T-helper 17 cell (primary cell): Measurements from ENCODE around the gene TMEM266. TPM values are rescaled to one million over a fixed set of nuclear protein-coding genes. Genes with fewer than 3 reads are reported as not detected.
A peak's percentile ranks its signal among the peaks of the same experiment; 100 is the strongest.

Experiments used
- ATAC-seq: fragments of 150-1000 bp; cut with Tn5 transposase; 2 replicates; pipeline ENCODE4 v1.10.0; 2021; ENCODE audit warnings: mild to moderate bottlenecking, moderate library complexity
- DNase-seq, 3 donors: peaks; one replicate each; pipeline versions ENCODE4 v3.0.0 to v3.0.0-alpha.2; 2020 to 2021
- H3K9me3 ChIP-seq: one replicate; pipeline ENCODE4 v1.7.0; 2013; ENCODE audit warnings: low read length, mild to moderate bottlenecking; ENCODE audit not compliant: control insufficient read depth, poor library complexity, severe bottlenecking
- H3K27ac Mint-ChIP-seq: one replicate; pipeline ENCODE4 v1.8.0; 2022; ENCODE audit warnings: mild to moderate bottlenecking, moderate library complexity, mixed read lengths
- H3K27me3 Mint-ChIP-seq: one replicate; pipeline ENCODE4 v1.8.0; 2022; ENCODE audit warnings: mixed read lengths
- H3K36me3 Mint-ChIP-seq: one replicate; pipeline ENCODE4 v1.8.0; 2022; ENCODE audit warnings: low read depth, mixed read lengths
- H3K4me1 Mint-ChIP-seq: one replicate; pipeline ENCODE4 v1.8.0; 2022; ENCODE audit warnings: mild to moderate bottlenecking, mixed read lengths
- H3K4me3 Mint-ChIP-seq: one replicate; pipeline ENCODE4 v1.8.0; 2022; ENCODE audit warnings: mild to moderate bottlenecking, moderate library complexity, mixed read lengths
- total RNA-seq, 4 donors: library from RNA in 2 of 4; stranded (reverse) in 2 of 4; gene quantifications; one replicate each; pipeline ENCODE4 v1.2.3 and lab custom pipeline; 2022 to 2026

Gene TMEM266
- total RNA-seq, 2 donors from 2014 or later = not detected

DNA sequence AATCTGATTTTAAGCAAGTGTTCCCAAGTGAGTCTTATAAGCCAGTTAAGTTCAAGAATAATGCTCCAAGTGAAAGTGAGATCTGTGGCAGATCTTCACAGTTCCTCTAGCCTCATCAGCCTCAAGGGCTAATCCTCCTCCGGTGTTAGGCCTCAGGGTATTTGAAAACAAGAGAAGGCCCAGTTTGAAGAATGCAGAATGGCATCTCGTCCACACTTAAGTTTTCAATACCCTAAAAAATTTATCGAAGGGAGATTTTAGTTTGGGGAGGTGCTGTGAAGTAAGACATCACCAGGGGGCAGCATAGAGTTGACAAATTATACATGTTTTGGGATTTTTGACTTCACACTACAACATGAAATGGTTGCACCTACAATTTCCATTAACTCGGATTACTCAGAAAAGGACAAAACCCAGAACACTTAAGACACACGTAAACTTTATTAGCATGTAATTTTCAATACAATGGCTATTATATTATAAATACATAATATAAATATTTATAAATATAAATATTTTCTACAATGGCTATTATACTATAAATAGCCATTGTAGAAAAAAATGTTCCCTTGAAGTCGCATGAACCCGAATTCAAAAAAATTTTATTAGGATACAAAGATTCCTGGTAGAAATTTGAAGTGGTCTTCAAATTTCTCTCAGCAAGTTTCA lies 2.3 kb upstream of the TMEM266 start:
- Mint-ChIP-seq H3K36me3 (no peaks in the 10 kb centered on the region), H3K4me3 (no peak overlapping the region), H3K4me1 (peaks cover 19% of the 10 kb centered on the region), H3K27ac (peak overlapping the region; percentile 11), H3K27me3 (peaks cover 48% of the 10 kb centered on the region)
- H3K9me3 ChIP-seq = peaks cover 4% of the 10 kb centered on the region
- peak; percentile 29 for ATAC-seq
- peak in 1 of 3 donors; percentile 23 for DNase-seq

- H3K9me3 ChIP-seq = peaks cover 4% of the 10 kb centered on the region
- DNase-seq = no peak
- ATAC-seq = no peak
- Mint-ChIP-seq H3K36me3 (peaks cover 2% of the 10 kb centered on the region), H3K27me3 (peaks cover 54% of the 10 kb centered on the region), H3K4me1 (peaks cover 20% of the 10 kb centered on the region), H3K27ac (peak overlapping the region; percentile 24), H3K4me3 (peak overlapping the region; percentile 89)
Measured at GRCh38 chr15:76058714-76059319, 968 bp upstream of the TMEM266 start.

DNA sequence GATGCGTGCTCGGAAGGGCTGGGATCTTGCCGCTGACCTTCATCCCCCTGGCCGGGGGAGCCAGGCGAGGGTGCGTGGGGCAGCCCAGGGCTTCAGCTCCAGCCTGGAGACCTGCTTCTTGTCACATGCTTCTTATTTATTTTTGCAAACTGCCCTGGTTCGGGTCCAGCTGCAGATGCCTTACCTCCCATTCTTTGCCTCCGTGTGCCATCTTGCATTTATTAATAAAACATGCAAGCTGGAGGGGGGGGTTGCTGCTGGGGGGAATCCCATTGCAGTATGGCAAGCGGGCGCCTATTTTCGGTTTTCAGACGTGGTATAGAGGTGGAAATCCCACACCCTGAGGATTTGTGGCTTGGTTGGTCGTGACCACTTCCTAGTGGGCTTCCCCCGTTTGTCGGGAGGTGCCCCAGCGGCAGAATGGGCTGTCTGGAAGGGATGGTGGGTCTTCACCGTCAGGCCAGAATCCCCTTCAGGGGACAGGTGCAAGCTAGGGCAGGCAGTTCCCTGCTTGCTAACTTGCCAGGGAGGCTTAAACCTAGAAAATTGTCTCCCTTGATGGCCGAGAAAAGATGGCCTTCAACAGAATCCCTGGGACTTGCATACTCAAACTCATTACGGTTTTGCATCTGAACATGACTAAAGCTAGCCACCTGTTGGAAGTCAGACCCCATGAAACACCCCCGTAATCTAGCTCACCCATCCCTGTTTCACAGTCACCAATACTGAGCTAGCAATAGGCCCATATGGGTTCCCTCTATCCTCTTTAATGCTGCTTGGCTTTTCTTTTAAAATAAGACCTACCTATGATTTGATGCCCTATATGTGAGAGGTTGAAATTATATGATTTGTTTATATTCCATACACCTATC lies 569 bp downstream of the TMEM266 start:
- Mint-ChIP-seq H3K27ac (peak overlapping the region; percentile 39), H3K27me3 (peaks cover 55% of the 10 kb centered on the region), H3K36me3 (peaks cover 2% of the 10 kb centered on the region), H3K4me1 (peaks cover 26% of the 10 kb centered on the region), H3K4me3 (peak overlapping the region; percentile 90)
- peaks cover 4% of the 10 kb centered on the region for H3K9me3 ChIP-seq
- ATAC-seq = peak; percentile 75
- peak; percentile 11 to 19 (median 18) for DNase-seq

GRCh38 chr15:76061700-76062099 lies 1.9 kb downstream of the TMEM266 start:
- no peak for DNase-seq
- Mint-ChIP-seq H3K27me3 (peaks cover 60% of the 10 kb centered on the region), H3K4me3 (no peak overlapping the region), H3K4me1 (peaks cover 30% of the 10 kb centered on the region), H3K27ac (no peak overlapping the region), H3K36me3 (peaks cover 2% of the 10 kb centered on the region)
- H3K9me3 ChIP-seq = peaks cover 4% of the 10 kb centered on the region
- no peak for ATAC-seq

GRCh38 chr15:76062286-76062685 lies 2.5 kb downstream of the TMEM266 start:
- H3K4me1 Mint-ChIP-seq = peaks cover 27% of the 10 kb centered on the region
- no peak for DNase-seq
- peaks cover 4% of the 10 kb centered on the region for H3K9me3 ChIP-seq
- ATAC-seq = no peak
- no peak overlapping the region for H3K4me3 Mint-ChIP-seq
- H3K36me3 Mint-ChIP-seq = peaks cover 2% of the 10 kb centered on the region
- H3K27ac Mint-ChIP-seq = no peak overlapping the region
- H3K27me3 Mint-ChIP-seq = peaks cover 54% of the 10 kb centered on the region

GRCh38 chr15:76064375-76064774 lies 4.6 kb downstream of the TMEM266 start:
- no peak overlapping the region for H3K27ac Mint-ChIP-seq
- no peak overlapping the region for H3K4me3 Mint-ChIP-seq
- DNase-seq = no peak
- no peak for ATAC-seq
- peaks cover 21% of the 10 kb centered on the region for H3K4me1 Mint-ChIP-seq
- H3K9me3 ChIP-seq = peaks cover 4% of the 10 kb centered on the region
- peaks cover 49% of the 10 kb centered on the region for H3K27me3 Mint-ChIP-seq
- H3K36me3 Mint-ChIP-seq = peaks cover 4% of the 10 kb centered on the region

DNA sequence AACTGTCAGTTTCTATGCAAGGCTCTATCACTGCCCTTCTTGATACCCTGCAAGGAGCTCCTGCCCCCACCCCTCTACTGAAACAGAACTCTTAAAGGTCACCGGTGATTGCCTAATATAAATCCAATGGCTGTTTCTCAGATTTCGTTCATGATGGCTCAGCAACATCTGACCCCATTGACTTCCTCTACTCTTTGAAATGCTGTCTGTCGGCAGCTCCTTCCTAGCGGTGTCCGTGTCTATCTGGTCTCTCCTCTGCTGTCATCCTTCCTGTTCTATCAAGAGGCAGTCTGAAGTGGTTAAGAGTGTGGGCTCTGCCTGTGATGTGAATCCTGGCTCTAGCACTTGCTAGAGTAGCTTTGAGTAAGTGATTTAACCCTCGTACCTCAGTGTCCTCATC lies 5.5 kb downstream of the TMEM266 start:
- peaks cover 19% of the 10 kb centered on the region for H3K4me1 Mint-ChIP-seq
- peaks cover 50% of the 10 kb centered on the region for H3K27me3 Mint-ChIP-seq
- peak overlapping the region; percentile 63 for H3K27ac Mint-ChIP-seq
- H3K4me3 Mint-ChIP-seq = no peak overlapping the region
- H3K9me3 ChIP-seq = peaks cover 4% of the 10 kb centered on the region
- DNase-seq = no peak
- ATAC-seq = peak; percentile 86
- H3K36me3 Mint-ChIP-seq = peaks cover 4% of the 10 kb centered on the region

DNA sequence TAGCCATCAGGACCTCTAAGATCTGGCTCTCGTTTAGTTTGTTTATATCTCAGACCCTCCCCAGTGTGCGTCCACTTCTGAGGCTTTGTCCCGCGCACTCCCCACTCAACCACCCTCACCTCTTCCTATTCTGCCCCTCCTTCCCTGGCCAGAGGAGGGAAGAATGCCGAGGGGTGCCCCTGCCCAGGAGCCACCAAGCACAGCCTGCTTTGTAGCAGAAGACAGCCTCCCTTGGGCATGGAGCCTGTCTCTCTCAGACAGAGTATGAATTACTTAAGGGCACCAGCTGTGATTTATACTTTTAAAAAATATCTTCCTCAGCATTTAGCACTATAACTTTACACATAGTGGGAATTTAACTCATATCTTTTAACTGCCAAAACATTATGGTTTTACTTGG lies 6.0 kb downstream of the TMEM266 start:
- Mint-ChIP-seq H3K4me3 (no peak overlapping the region), H3K27ac (peak overlapping the region; percentile 63), H3K4me1 (peaks cover 18% of the 10 kb centered on the region), H3K36me3 (peaks cover 4% of the 10 kb centered on the region), H3K27me3 (peaks cover 48% of the 10 kb centered on the region)
- DNase-seq (no peak), ATAC-seq (no peak)
- peaks cover 4% of the 10 kb centered on the region for H3K9me3 ChIP-seq

- no peaks in the 10 kb centered on the region for H3K9me3 ChIP-seq
- H3K36me3 Mint-ChIP-seq = peaks cover 3% of the 10 kb centered on the region
- DNase-seq = no peak
- H3K27me3 Mint-ChIP-seq = peaks cover 22% of the 10 kb centered on the region
- H3K4me3 Mint-ChIP-seq = no peak overlapping the region
- no peak overlapping the region for H3K27ac Mint-ChIP-seq
- H3K4me1 Mint-ChIP-seq = peaks cover 7% of the 10 kb centered on the region
- no peak for ATAC-seq
Measured at GRCh38 chr15:76070192-76070591, 10.4 kb downstream of the TMEM266 start.

GRCh38 chr15:76070921-76071635 lies 11.3 kb downstream of the TMEM266 start:
- ATAC-seq (no peak), DNase-seq (no peak)
- Mint-ChIP-seq H3K27me3 (peaks cover 15% of the 10 kb centered on the region), H3K27ac (no peak overlapping the region), H3K36me3 (peaks cover 3% of the 10 kb centered on the region), H3K4me3 (no peak overlapping the region), H3K4me1 (peaks cover under 1% of the 10 kb centered on the region)
- no peaks in the 10 kb centered on the region for H3K9me3 ChIP-seq

GRCh38 chr15:76071806-76072205 lies 12.0 kb downstream of the TMEM266 start:
- ATAC-seq (no peak), DNase-seq (no peak)
- no peaks in the 10 kb centered on the region for H3K9me3 ChIP-seq
- Mint-ChIP-seq H3K27me3 (peaks cover 15% of the 10 kb centered on the region), H3K4me3 (no peak overlapping the region), H3K36me3 (peaks cover 3% of the 10 kb centered on the region), H3K4me1 (no peaks in the 10 kb centered on the region), H3K27ac (no peak overlapping the region)

DNA sequence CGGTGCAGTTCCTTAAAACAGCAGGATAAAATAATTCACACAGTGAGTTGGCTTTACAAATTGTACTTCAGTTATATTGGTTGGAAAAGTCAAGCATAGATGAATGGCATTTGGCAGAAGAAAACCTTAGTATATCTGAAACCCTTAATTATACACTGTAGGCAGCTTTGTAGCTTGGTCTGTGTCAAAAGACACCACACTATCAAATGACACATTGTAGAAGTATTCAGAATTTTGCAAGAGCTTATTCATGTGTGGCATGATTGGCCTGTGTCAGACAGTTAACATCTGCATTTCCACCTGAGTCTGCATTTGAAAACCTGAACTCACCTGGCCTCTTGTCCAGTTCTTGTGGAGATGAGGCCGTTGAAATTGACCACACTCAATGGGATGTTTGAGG lies 13.8 kb downstream of the TMEM266 start:
- peaks cover 3% of the 10 kb centered on the region for H3K36me3 Mint-ChIP-seq
- no peak overlapping the region for H3K27ac Mint-ChIP-seq
- no peak for DNase-seq
- H3K9me3 ChIP-seq = no peaks in the 10 kb centered on the region
- peaks cover 15% of the 10 kb centered on the region for H3K27me3 Mint-ChIP-seq
- ATAC-seq = no peak
- no peaks in the 10 kb centered on the region for H3K4me1 Mint-ChIP-seq
- H3K4me3 Mint-ChIP-seq = no peak overlapping the region

- H3K27ac Mint-ChIP-seq = no peak overlapping the region
- ATAC-seq (no peak), DNase-seq (no peak)
- no peaks in the 10 kb centered on the region for H3K9me3 ChIP-seq
- no peaks in the 10 kb centered on the region for H3K36me3 Mint-ChIP-seq
- H3K4me3 Mint-ChIP-seq = no peak overlapping the region
- H3K4me1 Mint-ChIP-seq = no peaks in the 10 kb centered on the region
- H3K27me3 Mint-ChIP-seq = peaks cover 8% of the 10 kb centered on the region
Measured at GRCh38 chr15:76075046-76075445, 15.3 kb downstream of the TMEM266 start.
